Measurements from ENCODE around the gene GRIP2.

Gene GRIP2

GRCh38 chr3:14554715-14555114 is 14.6 kb upstream of the GRIP2 start:
- DNase-seq (ENCODE audit: low spot score): no peak
- TF ChIP-seq CTCF (IDR thresholded peaks at IDR 0.05; ENCODE audit: borderline replicate concordance, control extremely low read depth, extremely low read depth, insufficient read depth, missing control alignments): no peak
- in situ Hi-C loops (cut with MboI; ENCODE audit: low sequenced_read_pairs, unreplicated experiment): no loop called here

GRCh38 chr3:14553871-14554270 is 13.7 kb upstream of the GRIP2 start:
- in situ Hi-C loops (cut with MboI; ENCODE audit: low sequenced_read_pairs, unreplicated experiment): no loop called here
- no peak for DNase-seq (ENCODE audit: low spot score)
- TF ChIP-seq CTCF (IDR thresholded peaks at IDR 0.05; ENCODE audit: borderline replicate concordance, control extremely low read depth, extremely low read depth, insufficient read depth, missing control alignments): no peak

GRCh38 chr3:14552717-14553116 is 12.6 kb upstream of the GRIP2 start:
- no peak for DNase-seq (ENCODE audit: low spot score)
- no peak for TF ChIP-seq CTCF (IDR thresholded peaks at IDR 0.05; ENCODE audit: borderline replicate concordance, control extremely low read depth, extremely low read depth, insufficient read depth, missing control alignments)
- in situ Hi-C loops (cut with MboI; ENCODE audit: low sequenced_read_pairs, unreplicated experiment): no loop called here

GRCh38 chr3:14552041-14552648 is 12.0 kb upstream of the GRIP2 start:
- DNase-seq (ENCODE audit: low spot score): no peak
- in situ Hi-C loops (cut with MboI; ENCODE audit: low sequenced_read_pairs, unreplicated experiment): no loop called here
- TF ChIP-seq CTCF (IDR thresholded peaks at IDR 0.05; ENCODE audit: borderline replicate concordance, control extremely low read depth, extremely low read depth, insufficient read depth, missing control alignments): no peak

GRCh38 chr3:14550651-14551611 is 10.8 kb upstream of the GRIP2 start:
- no peak for DNase-seq (ENCODE audit: low spot score)
- no peak for TF ChIP-seq CTCF (IDR thresholded peaks at IDR 0.05; ENCODE audit: borderline replicate concordance, control extremely low read depth, extremely low read depth, insufficient read depth, missing control alignments)
- in situ Hi-C loops (cut with MboI; ENCODE audit: low sequenced_read_pairs, unreplicated experiment): no loop called here

GRCh38 chr3:14550181-14550580 is 10.0 kb upstream of the GRIP2 start:
- TF ChIP-seq CTCF (IDR thresholded peaks at IDR 0.05; ENCODE audit: borderline replicate concordance, control extremely low read depth, extremely low read depth, insufficient read depth, missing control alignments): no peak
- DNase-seq (ENCODE audit: low spot score): no peak
- in situ Hi-C loops (cut with MboI; ENCODE audit: low sequenced_read_pairs, unreplicated experiment): no loop called here

Data from GM13976 (cell line).